ENCODE data around the gene SLC10A2. TPM values are rescaled to one million over a fixed set of nuclear protein-coding genes. Genes with fewer than 3 reads are reported as not detected.

SLC10A2 gene
- total RNA-seq, 1 donor from 2014 or later: not detected

DNA sequence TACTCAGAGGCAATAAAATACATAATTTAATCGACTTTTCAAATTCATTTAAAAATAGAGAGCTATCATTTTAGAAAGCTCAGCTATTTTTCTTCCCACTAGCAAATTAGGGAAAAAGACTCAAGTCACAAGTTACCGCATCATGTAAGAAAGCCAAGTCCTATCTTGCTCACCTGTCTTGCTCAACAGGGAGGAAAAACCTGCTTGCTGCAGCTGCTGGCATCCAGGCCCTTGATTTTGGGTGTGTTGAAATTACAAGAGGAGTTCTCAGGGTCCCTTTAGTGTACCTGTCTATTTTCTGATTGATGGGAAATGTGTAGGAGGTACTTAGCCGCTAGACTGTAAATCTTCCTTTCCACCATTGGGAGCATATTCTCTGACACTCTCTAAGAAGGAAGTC is 22.2 kb downstream of the SLC10A2 start:
- peak; percentile 96 for ATAC-seq

DNA sequence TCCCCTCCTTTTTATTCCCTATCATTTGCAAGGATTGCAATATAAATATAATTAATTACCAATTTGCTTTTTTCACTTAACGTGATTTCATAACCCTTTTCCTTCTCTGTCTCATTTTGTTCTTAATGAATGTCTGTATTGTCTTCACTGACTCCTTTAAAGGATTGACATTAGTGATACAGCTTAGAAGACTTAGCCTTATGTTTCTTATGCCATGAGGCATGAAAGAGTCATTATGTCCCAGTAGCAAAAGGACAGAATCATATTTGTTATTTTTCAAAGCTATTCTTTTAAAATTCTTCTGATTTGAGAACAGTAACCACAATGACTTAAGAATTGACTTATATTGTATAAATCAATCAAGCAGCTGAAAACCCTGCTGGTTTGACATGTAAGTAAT is 26.2 kb downstream of the SLC10A2 start:
- ATAC-seq: no peak

DNA sequence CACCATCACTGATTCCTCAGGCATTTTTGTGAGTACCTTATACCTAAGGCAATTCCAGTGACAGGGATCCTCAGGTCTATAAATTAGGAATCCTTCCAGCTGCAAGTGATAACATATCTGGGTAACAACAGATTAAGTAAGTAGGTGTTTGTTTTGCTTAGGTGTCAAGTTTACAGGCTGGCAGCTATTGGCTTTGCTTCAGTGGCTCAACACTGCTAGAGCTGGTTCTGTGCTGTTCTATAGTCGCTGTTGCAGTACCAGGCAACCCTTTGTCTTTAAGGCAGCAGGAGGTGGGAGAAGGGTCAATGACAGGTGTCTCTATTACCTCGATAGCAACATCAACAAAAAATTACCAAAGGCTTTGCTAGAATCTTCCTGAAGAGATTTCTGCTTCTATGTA is 27.0 kb downstream of the SLC10A2 start:
- ATAC-seq: no peak

GRCh38 chr13:103036268-103036667 is 29.9 kb downstream of the SLC10A2 start:
- ATAC-seq: no peak

DNA sequence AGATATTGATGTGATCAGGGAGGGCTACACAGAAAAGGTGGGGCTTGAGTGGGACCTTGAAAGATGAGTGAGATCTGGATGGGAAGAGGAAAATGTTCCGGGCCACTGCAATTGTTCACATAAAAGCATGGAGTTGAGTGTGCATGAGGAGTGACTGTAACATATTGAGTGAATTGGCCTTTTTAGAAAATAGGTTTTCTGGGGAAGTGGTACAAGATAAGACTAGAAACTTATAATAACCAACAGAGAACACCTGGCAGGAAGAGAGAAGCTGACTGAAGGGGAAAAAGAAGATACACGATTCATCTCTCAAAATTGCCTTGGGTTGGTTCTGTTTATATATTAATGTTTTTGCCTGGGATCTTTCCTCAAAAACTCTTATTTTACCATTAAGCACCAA is 32.2 kb downstream of the SLC10A2 start:
- ATAC-seq: no peak

- no peak for ATAC-seq
These were observed 34.8 kb downstream of the SLC10A2 start for GRCh38 chr13:103031332-103031873.

- ATAC-seq: no peak
These were observed 35.4 kb downstream of the SLC10A2 start for GRCh38 chr13:103030776-103031175.

GRCh38 chr13:103029798-103030197 is 36.4 kb downstream of the SLC10A2 start:
- ATAC-seq: no peak

- no peak for ATAC-seq
These were observed 43.9 kb downstream of the SLC10A2 start for GRCh38 chr13:103022336-103022735.

DNA sequence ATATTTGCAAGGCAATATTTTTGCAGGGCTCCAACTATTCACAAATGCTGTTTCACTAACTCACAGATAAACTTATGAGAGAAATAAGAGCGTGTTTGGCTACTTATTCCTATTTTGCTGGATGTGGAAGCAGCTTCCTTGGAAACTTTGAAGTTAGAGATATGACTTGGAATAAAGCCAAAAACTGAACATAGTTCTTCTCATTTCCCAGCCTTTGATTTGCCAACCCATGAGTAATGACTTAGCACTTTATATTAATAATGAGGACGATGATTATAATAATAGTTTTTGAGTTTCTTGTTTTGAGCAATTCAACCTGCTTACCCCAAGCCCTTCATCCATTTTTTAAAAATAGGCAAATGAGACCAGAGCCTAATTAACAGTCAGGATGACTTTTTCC is 47.7 kb downstream of the SLC10A2 start:
- no peak for ATAC-seq

DNA sequence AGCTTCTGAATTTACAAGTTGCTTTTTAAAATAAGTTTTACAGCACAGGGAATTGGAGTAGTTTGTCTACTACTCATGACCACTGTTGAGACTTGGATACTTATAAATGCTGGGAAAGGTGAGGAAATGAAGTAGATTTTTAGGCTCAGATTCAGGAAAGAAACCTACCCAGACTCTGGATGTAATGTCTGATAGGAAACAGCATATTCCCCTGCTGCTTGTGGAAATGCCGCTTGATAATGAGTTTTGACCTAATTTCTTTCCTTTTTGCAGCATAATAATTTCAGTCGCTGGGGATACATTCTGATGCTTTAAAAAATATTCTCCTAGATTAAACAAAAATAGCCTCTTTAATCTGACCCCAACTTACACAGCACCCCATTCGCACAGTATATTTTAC is 53.6 kb downstream of the SLC10A2 start:
- no peak for ATAC-seq

DNA sequence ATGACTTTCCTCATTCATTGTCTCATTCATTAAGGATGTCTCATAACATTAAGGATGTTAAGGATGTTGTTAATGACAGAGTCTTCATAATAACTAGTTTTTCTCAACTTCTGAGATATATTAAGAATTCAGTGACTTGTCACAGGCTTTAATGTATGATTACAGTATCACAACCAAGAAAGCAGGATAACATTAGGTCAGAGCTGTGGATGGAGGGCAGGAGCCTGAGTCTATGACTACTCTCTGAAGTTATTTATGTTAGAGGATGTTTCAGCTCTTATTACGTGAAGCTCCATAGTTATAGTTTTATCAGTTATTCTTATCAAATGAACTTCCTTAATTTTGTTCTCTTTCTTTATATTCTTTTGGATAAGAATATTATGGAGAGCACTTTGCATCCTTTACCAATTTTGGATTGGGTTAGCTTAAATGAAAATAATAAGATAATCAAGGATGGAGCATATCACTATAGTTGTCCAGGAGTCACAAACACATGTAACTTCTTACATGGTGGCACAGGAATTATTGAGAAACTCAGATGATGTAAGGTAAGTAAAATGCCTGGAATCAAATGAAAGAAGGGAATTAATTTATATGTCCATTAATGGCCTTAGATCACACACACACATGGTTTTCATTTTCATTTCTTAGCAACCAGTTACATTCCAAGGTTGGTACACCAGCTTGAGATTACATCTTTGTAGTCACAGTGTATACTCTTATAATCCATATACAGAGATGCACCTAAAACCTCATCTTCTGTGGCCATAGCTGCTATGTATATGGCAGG is 57.0 kb downstream of the SLC10A2 start:
- ATAC-seq: no peak

DNA sequence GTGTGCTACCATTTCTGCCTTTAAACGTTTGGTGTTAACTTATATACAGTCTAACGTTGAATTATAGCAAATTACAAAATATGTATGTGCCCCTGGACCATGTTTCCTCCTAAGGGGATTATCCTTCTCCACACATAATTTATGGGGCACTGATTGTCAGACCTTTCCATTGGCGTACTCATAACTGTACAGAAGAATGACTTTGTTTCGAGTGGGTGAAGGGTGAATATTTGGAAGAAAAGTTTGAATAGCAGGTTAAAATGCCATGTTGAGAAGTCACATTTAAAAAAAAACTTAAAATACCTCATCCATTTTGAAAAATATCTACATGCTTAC is 58.8 kb downstream of the SLC10A2 start:
- ATAC-seq: no peak

DNA sequence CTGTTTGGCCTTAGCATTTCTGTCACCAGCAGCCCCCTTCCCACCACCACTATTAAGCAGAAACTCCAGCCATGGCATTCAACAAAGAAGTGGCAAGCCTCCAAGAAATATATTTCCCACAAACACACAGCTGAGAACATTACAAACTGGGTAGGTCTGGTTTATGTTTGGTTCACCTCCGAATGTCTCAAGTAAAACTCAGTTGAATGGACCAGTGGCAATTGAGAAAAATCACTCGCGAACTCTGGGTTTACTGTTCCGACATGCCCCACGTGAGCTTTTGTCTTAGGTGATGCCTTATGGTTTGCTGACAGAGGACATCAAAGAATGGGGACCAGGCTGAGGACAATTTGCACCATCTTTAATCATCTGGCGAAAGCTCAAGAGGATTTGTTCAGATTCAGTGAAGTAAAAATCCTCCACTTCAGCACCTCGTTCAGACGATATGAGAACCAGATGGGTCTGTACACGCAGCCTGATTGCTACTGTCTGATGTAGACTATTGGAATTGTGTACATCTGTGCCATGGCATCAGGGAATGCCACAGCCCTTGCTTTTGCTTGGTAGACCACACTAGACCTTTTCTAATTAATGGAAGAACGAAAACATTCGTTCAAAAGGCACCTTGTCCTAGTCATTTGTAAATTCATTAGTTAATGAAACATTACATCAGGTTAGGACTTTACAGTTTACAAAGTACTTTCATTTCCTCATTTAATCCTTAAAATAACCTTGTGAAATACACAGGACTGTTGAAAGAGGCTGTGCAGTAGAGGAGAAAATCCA is 59.4 kb downstream of the SLC10A2 start:
- ATAC-seq: no peak

DNA sequence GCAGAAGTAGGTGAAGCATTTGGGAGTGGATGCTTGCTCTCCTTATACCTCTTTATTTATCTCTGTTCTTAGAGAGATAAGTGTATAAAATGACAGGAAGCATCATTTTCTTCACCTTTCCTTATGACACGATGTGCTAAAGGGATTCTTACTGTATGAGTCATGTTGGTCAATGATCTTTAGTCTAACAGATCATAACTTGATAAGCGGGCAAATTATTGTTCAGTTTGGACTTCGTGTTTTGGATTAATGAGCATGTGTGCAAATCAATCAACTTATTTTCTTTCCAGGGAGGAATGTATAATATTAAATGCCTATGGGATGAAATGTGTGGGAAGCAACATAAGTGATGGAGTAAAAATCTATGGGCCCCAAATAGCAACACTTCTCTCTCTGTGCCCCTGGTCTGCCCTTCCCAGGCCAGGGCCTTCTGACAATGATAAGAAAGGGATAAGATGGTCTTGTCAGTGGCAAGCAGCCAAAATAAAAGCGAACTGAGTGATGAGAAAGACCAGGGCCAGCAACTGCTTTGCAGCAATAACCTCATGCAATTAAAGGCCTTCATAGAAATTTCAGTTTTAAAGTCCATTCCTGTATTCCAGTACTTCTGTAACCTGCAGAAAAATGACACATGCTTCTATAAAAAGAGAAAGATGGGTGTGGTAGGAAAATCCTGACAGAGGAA is 61.4 kb downstream of the SLC10A2 start:
- ATAC-seq: no peak

- ATAC-seq: no peak
These were observed 62.6 kb downstream of the SLC10A2 start for GRCh38 chr13:103003631-103004030.

DNA sequence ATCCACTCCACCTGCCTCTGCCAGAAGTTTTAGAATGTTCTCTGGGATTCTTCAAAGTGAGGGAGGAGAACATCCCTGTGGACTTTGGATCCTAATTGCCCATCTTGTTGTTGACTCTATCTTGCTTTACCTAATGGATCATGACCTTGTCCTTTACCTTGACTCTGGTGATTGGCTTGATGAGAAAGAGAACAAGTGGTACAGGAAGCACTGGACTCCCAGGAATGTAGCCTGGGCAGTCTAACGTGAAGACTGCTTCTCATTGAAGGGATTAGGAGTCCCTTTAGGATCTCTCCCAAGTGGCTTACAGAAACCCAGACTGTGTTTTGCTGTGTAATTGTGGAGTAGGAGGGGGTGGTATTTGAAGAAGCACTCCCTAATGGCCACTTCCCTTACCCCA is 63.9 kb downstream of the SLC10A2 start:
- peak; percentile 80 for ATAC-seq

GRCh38 chr13:103000157-103000556 is 66.1 kb downstream of the SLC10A2 start:
- no peak for ATAC-seq

DNA sequence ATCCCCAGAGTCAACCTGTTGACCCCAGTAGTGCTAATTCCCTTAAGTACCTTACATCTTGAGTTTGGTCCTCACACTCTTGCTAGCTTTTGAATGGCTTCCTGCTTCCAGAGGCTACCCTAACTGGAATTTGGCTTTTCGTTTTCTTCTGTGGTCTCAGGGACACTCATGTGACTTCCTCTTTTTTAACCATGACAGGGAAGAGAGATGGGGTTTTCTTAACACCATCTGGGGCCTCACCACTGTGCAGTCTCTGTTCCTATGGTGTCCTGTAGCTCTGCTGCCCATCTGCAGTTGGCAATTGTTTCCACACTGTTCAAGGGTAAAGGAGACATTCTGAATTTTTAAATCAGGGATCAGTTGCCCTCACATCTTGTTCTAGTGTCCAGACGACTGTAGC is 66.7 kb downstream of the SLC10A2 start:
- no peak for ATAC-seq
